Fibroblast of lung (primary cell): ENCODE data around the gene JARID2. TPM values are rescaled to one million over a fixed set of nuclear protein-coding genes. Genes with fewer than 3 reads are reported as not detected.
A peak's percentile ranks its signal among the peaks of the same experiment; 100 is the strongest.

ENCODE experiments used
- DNase-seq, 2 donors: peaks; one replicate each; pipeline versions ENCODE4 v3.0.0 to v3.0.0-alpha.2; 2010; ENCODE audit warnings: low read depth in 2 of 2
- H2AFZ ChIP-seq: 2 replicates; pipeline ENCODE4 v1.5.1; 2012; ENCODE audit warnings: low read length, control low read depth, inconsistent platforms
- H3K27ac ChIP-seq: 2 replicates; pipeline ENCODE4 v1.5.1; 2011; ENCODE audit warnings: low read length, control low read depth; ENCODE audit not compliant: insufficient read depth
- H3K27me3 ChIP-seq: 2 replicates; pipeline ENCODE4 v1.5.1; 2011; ENCODE audit warnings: mild to moderate bottlenecking, low read length; ENCODE audit not compliant: control insufficient read depth, insufficient read depth
- H3K36me3 ChIP-seq: 2 replicates; pipeline ENCODE4 v1.5.1; 2011; ENCODE audit warnings: low read length; ENCODE audit not compliant: control insufficient read depth, insufficient read depth
- H3K4me1 ChIP-seq: 2 replicates; pipeline ENCODE4 v1.5.1; 2011; ENCODE audit warnings: low read length; ENCODE audit not compliant: control insufficient read depth, insufficient read depth; ENCODE audit errors: extremely low read depth
- H3K4me2 ChIP-seq: 2 replicates; pipeline ENCODE4 v1.5.1; 2011; ENCODE audit warnings: low read length, control low read depth; ENCODE audit not compliant: insufficient read depth; ENCODE audit errors: extremely low read depth
- H3K4me3 ChIP-seq, 4 experiments: fragments of 200-600 bp in 1 of 4; sonication (generic) in 1 of 4; replicated peaks in 1 of 4; 2 replicates each; pipeline ENCODE4 v1.5.1; 2011 to 2016; ENCODE audit warnings: low read length in 4 of 4, low read depth in 3 of 4, mild to moderate bottlenecking in 3 of 4, control low read depth in 2 of 4, inconsistent platforms in 1 of 4, mixed read lengths in 1 of 4; ENCODE audit not compliant: insufficient read depth in 1 of 4; ENCODE audit errors: control extremely low read depth in 1 of 4
- H3K79me2 ChIP-seq: 2 replicates; pipeline ENCODE4 v1.5.1; 2012; ENCODE audit warnings: mild to moderate bottlenecking, low read length, inconsistent platforms; ENCODE audit not compliant: control insufficient read depth, insufficient read depth
- H3K9ac ChIP-seq: 2 replicates; pipeline ENCODE4 v1.5.1; 2011; ENCODE audit warnings: mild to moderate bottlenecking, low read length, control low read depth; ENCODE audit not compliant: insufficient read depth
- H3K9me3 ChIP-seq: 2 replicates; pipeline ENCODE4 v1.5.1; 2012; ENCODE audit warnings: low read depth, low read length; ENCODE audit not compliant: control insufficient read depth, insufficient read depth
- H4K20me1 ChIP-seq: 2 replicates; pipeline ENCODE4 v1.5.1; 2011; ENCODE audit warnings: low read length; ENCODE audit not compliant: control insufficient read depth, insufficient read depth; ENCODE audit errors: extremely low read depth
- CTCF ChIP-seq, 2 donors: IDR thresholded peaks in 1 of 2; conservative IDR thresholded peaks in 1 of 2; 1 replicate in 1 of 2; 2 replicates in 1 of 2; pipeline ENCODE4 v1.5.1; 2011 to 2012; ENCODE audit warnings: low read length in 2 of 2, control low read depth in 1 of 2, inconsistent platforms in 1 of 2, low read depth in 1 of 2, mild to moderate bottlenecking in 1 of 2
- EZH2 ChIP-seq: IDR thresholded peaks from 2 replicates; pipeline ENCODE4 v1.5.1; 2012; ENCODE audit warnings: low read length, control low read depth, mild to moderate bottlenecking; ENCODE audit errors: missing control alignments
- polyA plus RNA-seq, 2 donors: library from polyadenylated mRNA; depleted of rRNA in 1 of 2; stranded (reverse) in 1 of 2; unstranded in 1 of 2; fragments of >200 nt; gene quantifications; 2 replicates each; pipeline ENCODE4 v1.2.1, GENCODE V29; 2011 to 2012; ENCODE audit warnings: missing spikeins in 1 of 2
- total RNA-seq: library from RNA; depleted of rRNA; stranded (reverse); fragments of >200 nt; gene quantifications from 2 replicates; pipeline ENCODE4 v1.2.1, GENCODE V29; 2014

JARID2 gene
- total and polyA plus RNA-seq, 2 donors (not counting 1 experiment from before 2014, with no cell fraction given) = 5.0 to 8.2 TPM

DNA sequence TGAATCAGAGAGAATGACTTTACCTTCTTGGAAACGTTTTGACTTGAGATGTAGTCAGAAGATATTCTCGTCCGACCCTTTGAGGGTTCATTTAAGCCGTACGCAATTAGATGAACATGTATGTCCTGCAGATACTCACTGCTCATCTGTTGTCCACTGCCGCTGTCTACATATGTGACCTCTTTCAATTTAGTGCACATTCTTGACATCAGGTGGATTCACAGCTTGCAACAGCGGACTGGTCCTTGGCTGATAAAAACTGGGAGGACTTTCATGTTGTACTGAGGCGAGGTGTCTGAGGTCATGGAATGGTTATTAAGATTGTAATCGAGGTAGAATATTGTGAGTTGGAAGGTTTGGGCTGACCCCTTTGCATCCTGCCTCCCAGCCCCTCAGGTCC, 194.2 kb downstream of the JARID2 start:
- H3K27me3 ChIP-seq = no peaks in the 10 kb centered on the region
- H3K4me1 ChIP-seq = peaks cover 13% of the 10 kb centered on the region
- no peak for TF ChIP-seq CTCF (conservative IDR thresholded peaks at IDR 0.05 in 1 of 2, IDR thresholded peaks at IDR 0.05 in 1 of 2; ENCODE audit: low read depth in 1 of 2, low read length in 2 of 2)
- no peak for TF ChIP-seq EZH2
- H3K9ac ChIP-seq = no peak overlapping the region
- no peaks in the 10 kb centered on the region for H3K9me3 ChIP-seq
- no peak overlapping the region for H3K4me3 ChIP-seq
- no peak overlapping the region for H2AFZ ChIP-seq
- no peaks in the 10 kb centered on the region for H4K20me1 ChIP-seq
- no peak overlapping the region for H3K27ac ChIP-seq
- no peak overlapping the region for H3K4me2 ChIP-seq
- no peaks in the 10 kb centered on the region for H3K36me3 ChIP-seq
- H3K79me2 ChIP-seq = peaks cover 4% of the 10 kb centered on the region
- no peak for DNase-seq

DNA sequence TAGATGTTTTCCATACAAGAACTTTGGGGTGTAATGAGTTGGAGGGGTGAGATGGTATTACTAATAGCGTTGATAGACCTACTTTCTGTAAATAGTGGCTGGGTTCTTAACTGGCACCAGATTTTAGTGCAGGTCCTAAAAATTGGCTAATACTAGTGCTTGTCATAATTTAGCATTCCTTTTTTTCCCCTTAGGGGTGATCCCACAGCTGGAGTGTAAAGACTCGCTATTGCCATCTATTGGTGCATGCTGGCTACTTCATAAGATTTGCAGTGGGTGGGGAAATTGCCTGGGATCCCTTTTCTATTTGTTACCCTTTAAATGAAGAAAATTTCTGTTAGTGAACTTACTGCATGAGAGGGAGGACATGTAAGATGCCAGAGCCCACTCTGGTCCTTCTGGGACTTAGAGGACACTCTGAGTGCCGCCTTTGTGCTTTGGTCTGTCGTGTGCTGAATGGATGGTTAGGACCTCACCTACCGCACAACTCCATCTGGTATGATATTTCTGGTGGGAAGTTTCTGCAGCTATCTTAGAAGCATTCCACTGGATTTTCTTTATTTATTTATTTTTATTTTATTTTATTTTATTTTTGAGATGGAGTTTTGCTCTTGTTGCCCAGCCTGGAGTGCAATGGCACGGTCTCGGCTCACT, 195.5 kb downstream of the JARID2 start:
- H2AFZ ChIP-seq = no peak overlapping the region
- peaks cover 6% of the 10 kb centered on the region for H3K79me2 ChIP-seq
- no peaks in the 10 kb centered on the region for H3K9me3 ChIP-seq
- no peak overlapping the region for H3K4me2 ChIP-seq
- DNase-seq = peak; percentile 55 to 86
- H3K36me3 ChIP-seq = no peaks in the 10 kb centered on the region
- TF ChIP-seq CTCF (conservative IDR thresholded peaks at IDR 0.05 in 1 of 2, IDR thresholded peaks at IDR 0.05 in 1 of 2; ENCODE audit: low read depth in 1 of 2, low read length in 2 of 2) = peak; percentile 89 to 95
- no peak for TF ChIP-seq EZH2
- no peak overlapping the region for H3K4me3 ChIP-seq
- no peaks in the 10 kb centered on the region for H4K20me1 ChIP-seq
- no peak overlapping the region for H3K27ac ChIP-seq
- peaks cover 13% of the 10 kb centered on the region for H3K4me1 ChIP-seq
- no peak overlapping the region for H3K9ac ChIP-seq
- H3K27me3 ChIP-seq = no peaks in the 10 kb centered on the region

- DNase-seq = no peak
Observed at GRCh38 chr6:15441981-15442380, 196.1 kb downstream of the JARID2 start.

More at GRCh38 chr6:15441981-15442380, 196.1 kb downstream of the JARID2 start:
- H3K4me2 ChIP-seq = no peak overlapping the region
- H2AFZ ChIP-seq = no peak overlapping the region
- H3K9ac ChIP-seq = no peak overlapping the region
- peaks cover 6% of the 10 kb centered on the region for H3K79me2 ChIP-seq
- H3K4me3 ChIP-seq = no peak overlapping the region
- H3K9me3 ChIP-seq = no peaks in the 10 kb centered on the region
- no peaks in the 10 kb centered on the region for H4K20me1 ChIP-seq
- H3K36me3 ChIP-seq = no peaks in the 10 kb centered on the region
- peaks cover 13% of the 10 kb centered on the region for H3K4me1 ChIP-seq
- no peaks in the 10 kb centered on the region for H3K27me3 ChIP-seq
- TF ChIP-seq CTCF (conservative IDR thresholded peaks at IDR 0.05 in 1 of 2, IDR thresholded peaks at IDR 0.05 in 1 of 2; ENCODE audit: low read depth in 1 of 2, low read length in 2 of 2) (no peak), EZH2 (no peak)
- H3K27ac ChIP-seq = no peak overlapping the region
